Astrocyte of the spinal cord (primary cell): ENCODE results near the gene TUBA4B.

ENCODE experiments used
- DNase-seq: peaks from one replicate; pipeline ENCODE4 v3.0.0; 2011; ENCODE audit warnings: low read depth, low spot score
- H3K4me3 ChIP-seq: 2 replicates; pipeline ENCODE4 v1.5.1; 2011; ENCODE audit warnings: low read depth, mild to moderate bottlenecking, low read length, moderate library complexity
- CTCF ChIP-seq: IDR thresholded peaks from 2 replicates; pipeline ENCODE4 v1.5.1; 2012; ENCODE audit warnings: low read depth, mild to moderate bottlenecking, low read length, inconsistent platforms
- in situ Hi-C: cut with HindIII; loops from 2 replicates; pipeline ENCODE4 v1.10.0; 2017; ENCODE audit warnings: low sequenced_read_pairs

Gene TUBA4B

GRCh38 chr2:219291394-219291793 lies 38.4 kb downstream of the TUBA4B start:
- in situ Hi-C loops = no loop called here
- no peak for TF ChIP-seq CTCF
- DNase-seq = no peak
- no peak overlapping the region for H3K4me3 ChIP-seq

- in situ Hi-C loops = no loop called here
- TF ChIP-seq CTCF = no peak
- DNase-seq = no peak
- H3K4me3 ChIP-seq = no peak overlapping the region
Observed at GRCh38 chr2:219291910-219292490, 39.0 kb downstream of the TUBA4B start.

- in situ Hi-C loops = no loop called here
- no peak overlapping the region for H3K4me3 ChIP-seq
- DNase-seq = no peak
- no peak for TF ChIP-seq CTCF
Observed at GRCh38 chr2:219292616-219293015, 39.6 kb downstream of the TUBA4B start.

- DNase-seq = no peak
- in situ Hi-C loops = no loop called here
- H3K4me3 ChIP-seq = no peak overlapping the region
- TF ChIP-seq CTCF = no peak
Observed at GRCh38 chr2:219293736-219294231, 40.7 kb downstream of the TUBA4B start.

- in situ Hi-C loops = no loop called here
- TF ChIP-seq CTCF = peak; percentile 89
- peak overlapping the region; percentile 47 for H3K4me3 ChIP-seq
- peak; percentile 77 for DNase-seq
Observed at GRCh38 chr2:219294356-219295351, 41.6 kb downstream of the TUBA4B start.

GRCh38 chr2:219296142-219296541 lies 43.1 kb downstream of the TUBA4B start:
- no peak overlapping the region for H3K4me3 ChIP-seq
- no peak for TF ChIP-seq CTCF
- in situ Hi-C loops = no loop called here
- DNase-seq = no peak
